Measurements from ENCODE around the gene RAB11FIP4. TPM values are rescaled to one million over a fixed set of nuclear protein-coding genes. Genes with fewer than 3 reads are reported as not detected.

Gene RAB11FIP4
- total and polyA plus RNA-seq, 2 donors = 1.5 to 4.2 TPM

DNA sequence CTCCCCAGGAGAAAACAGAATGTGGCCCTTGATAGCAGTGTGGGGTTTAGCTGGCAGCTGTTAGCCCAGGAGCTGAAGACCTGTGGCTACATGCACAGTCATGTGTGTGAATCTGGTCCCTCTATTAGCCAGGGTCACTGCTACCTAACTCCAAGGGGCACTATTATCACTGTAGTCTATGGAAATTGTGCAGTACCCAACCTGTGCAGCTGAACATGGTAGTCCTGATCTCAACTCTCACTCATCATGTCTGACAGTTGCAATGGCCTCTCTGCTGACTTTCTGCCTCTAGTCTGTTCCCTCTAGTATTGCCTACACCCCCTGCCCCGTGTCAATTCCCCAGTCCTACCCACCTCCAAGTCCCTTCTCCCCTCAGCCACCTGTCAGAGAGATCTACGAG, 67.4 kb downstream of the RAB11FIP4 start:
- DNase-seq (ENCODE audit: extremely low spot score) = no peak
- Histone ChIP-seq H3K36me3 (ENCODE audit: insufficient read depth) (no peaks in the 10 kb centered on the region), H3K4me3 (ENCODE audit: low read depth, low read length) (no peak overlapping the region), H3K27ac (ENCODE audit: low read depth) (no peak overlapping the region), H3K4me1 (ENCODE audit: insufficient read depth) (peaks cover 1% of the 10 kb centered on the region)
- 71% methylated on average over 2 of the region's 2 CpGs for WGBS

- 49% methylated on average over 4 of the region's 4 CpGs for WGBS
- no peak overlapping the region for H3K4me3 ChIP-seq (ENCODE audit: low read depth, low read length)
Observed at GRCh38 chr17:31459716-31460115, 68.2 kb downstream of the RAB11FIP4 start.

DNA sequence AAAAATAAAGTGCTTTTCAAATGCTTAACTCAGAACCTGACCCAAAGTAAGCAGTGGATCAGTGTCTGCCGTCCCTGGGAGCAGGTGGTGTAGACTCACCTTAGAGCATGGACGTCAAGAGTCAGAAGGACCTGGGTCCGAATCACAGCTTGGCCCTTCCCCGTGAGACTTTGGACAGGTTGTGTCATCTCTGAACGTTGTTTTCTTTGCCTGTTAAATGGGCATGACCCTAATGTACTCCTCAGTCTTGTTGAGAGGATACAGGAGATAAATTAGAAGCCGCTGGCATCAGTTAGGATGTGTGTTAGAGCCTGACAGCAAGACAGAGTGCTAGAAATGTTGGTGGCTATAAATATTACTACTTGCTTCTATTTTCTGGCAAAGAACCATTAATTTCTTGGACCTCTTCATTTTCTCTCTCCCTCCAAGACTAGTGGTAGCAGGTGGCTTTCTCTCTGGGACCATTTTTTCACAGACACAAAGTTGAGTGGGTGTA, 68.8 kb downstream of the RAB11FIP4 start:
- Histone ChIP-seq H3K27ac (ENCODE audit: low read depth) (no peak overlapping the region), H3K4me3 (ENCODE audit: low read depth, low read length) (no peak overlapping the region), H3K36me3 (ENCODE audit: insufficient read depth) (no peaks in the 10 kb centered on the region), H3K4me1 (ENCODE audit: insufficient read depth) (no peaks in the 10 kb centered on the region)
- DNase-seq (ENCODE audit: extremely low spot score) = no peak
- WGBS = 74% methylated on average over 6 of the region's 6 CpGs

More at GRCh38 chr17:31459716-31460115, 68.2 kb downstream of the RAB11FIP4 start:
- no peaks in the 10 kb centered on the region for H3K4me1 ChIP-seq (ENCODE audit: insufficient read depth)
- H3K36me3 ChIP-seq (ENCODE audit: insufficient read depth) = no peaks in the 10 kb centered on the region
- H3K27ac ChIP-seq (ENCODE audit: low read depth) = no peak overlapping the region
- no peak for DNase-seq (ENCODE audit: extremely low spot score)

GRCh38 chr17:31461227-31461810, 69.8 kb downstream of the RAB11FIP4 start:
- DNase-seq (ENCODE audit: extremely low spot score) = no peak
- WGBS = 85% methylated on average over 8 of the region's 8 CpGs
- Histone ChIP-seq H3K36me3 (ENCODE audit: insufficient read depth) (no peaks in the 10 kb centered on the region), H3K4me1 (ENCODE audit: insufficient read depth) (no peaks in the 10 kb centered on the region), H3K27ac (ENCODE audit: low read depth) (no peak overlapping the region), H3K4me3 (ENCODE audit: low read depth, low read length) (no peak overlapping the region)

DNA sequence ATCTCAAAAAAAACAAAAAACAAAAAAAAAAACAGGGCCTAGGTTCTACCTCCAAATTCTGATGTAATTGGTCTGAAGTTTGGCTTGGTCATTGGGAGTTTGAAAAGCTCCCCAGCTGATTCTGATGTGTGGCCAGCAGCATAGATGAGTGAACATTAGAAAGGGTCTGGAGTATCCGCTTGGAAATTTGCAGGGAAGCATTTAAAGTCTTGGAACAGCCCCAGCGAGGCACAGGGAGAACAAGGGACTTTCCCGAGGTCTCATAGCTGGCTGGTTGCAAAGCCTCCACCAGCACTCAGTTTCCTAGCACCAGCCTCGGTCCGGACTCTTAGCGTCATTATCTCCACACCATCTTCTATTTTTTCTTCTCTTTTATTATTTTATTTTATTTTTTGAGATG, 70.8 kb downstream of the RAB11FIP4 start:
- DNase-seq (ENCODE audit: extremely low spot score) = no peak
- WGBS = 66% methylated on average over 6 of the region's 6 CpGs
- Histone ChIP-seq H3K4me1 (ENCODE audit: insufficient read depth) (no peaks in the 10 kb centered on the region), H3K27ac (ENCODE audit: low read depth) (no peak overlapping the region), H3K4me3 (ENCODE audit: low read depth, low read length) (no peak overlapping the region), H3K36me3 (ENCODE audit: insufficient read depth) (no peaks in the 10 kb centered on the region)

DNA sequence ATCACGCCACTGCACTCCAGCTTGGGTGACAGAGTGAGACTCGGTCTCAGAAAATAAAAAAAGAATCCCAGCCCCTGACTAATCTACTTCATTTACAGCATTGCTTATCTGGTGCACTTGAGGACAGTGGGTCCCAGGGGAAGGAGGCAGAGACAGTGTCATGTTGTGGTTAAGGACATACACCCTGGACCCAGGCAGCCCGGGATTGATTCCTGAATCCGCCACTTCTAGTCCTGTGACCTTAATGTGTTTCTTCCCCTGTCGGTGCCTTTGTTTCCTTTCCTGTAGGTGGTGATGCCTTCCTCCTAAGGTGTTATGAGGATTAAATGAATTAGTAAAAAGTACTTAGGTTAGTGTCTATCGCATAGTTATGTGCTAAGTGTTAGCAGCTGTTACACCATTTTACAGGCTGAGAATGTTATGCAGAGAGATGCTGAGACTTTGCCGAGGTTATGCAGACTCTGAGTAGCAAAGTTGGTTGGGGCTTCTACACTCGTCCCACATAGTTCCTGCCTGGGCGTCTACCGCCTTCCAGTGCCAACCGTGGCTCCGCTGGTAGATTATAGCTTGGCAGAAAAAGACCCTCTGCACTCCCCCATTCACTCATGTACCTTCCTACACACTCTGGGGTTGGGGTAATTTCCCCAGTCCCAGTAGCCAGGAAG, 74.8 kb downstream of the RAB11FIP4 start:
- no peak for DNase-seq (ENCODE audit: extremely low spot score)
- WGBS = 78% methylated on average over 12 of the region's 12 CpGs
- no peak overlapping the region for H3K27ac ChIP-seq (ENCODE audit: low read depth)
- H3K36me3 ChIP-seq (ENCODE audit: insufficient read depth) = no peaks in the 10 kb centered on the region
- no peaks in the 10 kb centered on the region for H3K4me1 ChIP-seq (ENCODE audit: insufficient read depth)
- no peak overlapping the region for H3K4me3 ChIP-seq (ENCODE audit: low read depth, low read length)

- 73% methylated on average over 11 of the region's 11 CpGs for WGBS
- DNase-seq (ENCODE audit: extremely low spot score) = no peak
- Histone ChIP-seq H3K27ac (ENCODE audit: low read depth) (no peak overlapping the region), H3K4me1 (ENCODE audit: insufficient read depth) (no peaks in the 10 kb centered on the region), H3K36me3 (ENCODE audit: insufficient read depth) (no peaks in the 10 kb centered on the region), H3K4me3 (ENCODE audit: low read depth, low read length) (no peak overlapping the region)
Observed at GRCh38 chr17:31467502-31468256, 76.2 kb downstream of the RAB11FIP4 start.

- H3K4me3 ChIP-seq (ENCODE audit: low read depth, low read length) = no peak overlapping the region
- no peak for DNase-seq (ENCODE audit: extremely low spot score)
- no peaks in the 10 kb centered on the region for H3K4me1 ChIP-seq (ENCODE audit: insufficient read depth)
- H3K36me3 ChIP-seq (ENCODE audit: insufficient read depth) = no peaks in the 10 kb centered on the region
- no peak overlapping the region for H3K27ac ChIP-seq (ENCODE audit: low read depth)
- WGBS = 64% methylated on average over 2 of the region's 2 CpGs
Observed at GRCh38 chr17:31469959-31470358, 78.5 kb downstream of the RAB11FIP4 start.

DNA sequence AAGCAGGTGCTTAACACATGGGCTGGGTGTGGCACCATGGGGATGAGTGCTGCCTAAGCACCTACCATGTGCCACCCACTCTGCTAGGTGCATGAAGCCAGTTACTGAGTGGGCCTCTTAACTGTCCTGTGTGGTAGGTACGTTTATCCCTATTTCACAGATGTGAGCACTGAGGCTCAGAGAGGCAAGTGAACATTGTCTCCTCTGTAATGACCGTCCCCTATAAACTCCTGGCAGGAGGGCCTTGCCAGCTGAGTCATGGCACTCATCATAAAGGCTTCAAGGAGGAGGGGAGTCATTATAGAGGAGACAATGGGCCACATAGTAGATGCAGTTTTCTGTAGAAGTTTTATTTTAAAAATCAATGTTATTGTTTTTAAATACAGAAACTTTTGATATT, 79.1 kb downstream of the RAB11FIP4 start:
- H3K4me1 ChIP-seq (ENCODE audit: insufficient read depth) = no peaks in the 10 kb centered on the region
- no peak overlapping the region for H3K4me3 ChIP-seq (ENCODE audit: low read depth, low read length)
- no peaks in the 10 kb centered on the region for H3K36me3 ChIP-seq (ENCODE audit: insufficient read depth)
- DNase-seq (ENCODE audit: extremely low spot score) = no peak
- H3K27ac ChIP-seq (ENCODE audit: low read depth) = no peak overlapping the region
- WGBS = 89% methylated on average over 2 of the region's 2 CpGs

GRCh38 chr17:31472137-31472536, 80.7 kb downstream of the RAB11FIP4 start:
- no peak for DNase-seq (ENCODE audit: extremely low spot score)
- Histone ChIP-seq H3K4me3 (ENCODE audit: low read depth, low read length) (no peak overlapping the region), H3K36me3 (ENCODE audit: insufficient read depth) (no peaks in the 10 kb centered on the region), H3K27ac (ENCODE audit: low read depth) (no peak overlapping the region), H3K4me1 (ENCODE audit: insufficient read depth) (no peaks in the 10 kb centered on the region)
- WGBS = 88% methylated on average over 14 of the region's 14 CpGs

DNA sequence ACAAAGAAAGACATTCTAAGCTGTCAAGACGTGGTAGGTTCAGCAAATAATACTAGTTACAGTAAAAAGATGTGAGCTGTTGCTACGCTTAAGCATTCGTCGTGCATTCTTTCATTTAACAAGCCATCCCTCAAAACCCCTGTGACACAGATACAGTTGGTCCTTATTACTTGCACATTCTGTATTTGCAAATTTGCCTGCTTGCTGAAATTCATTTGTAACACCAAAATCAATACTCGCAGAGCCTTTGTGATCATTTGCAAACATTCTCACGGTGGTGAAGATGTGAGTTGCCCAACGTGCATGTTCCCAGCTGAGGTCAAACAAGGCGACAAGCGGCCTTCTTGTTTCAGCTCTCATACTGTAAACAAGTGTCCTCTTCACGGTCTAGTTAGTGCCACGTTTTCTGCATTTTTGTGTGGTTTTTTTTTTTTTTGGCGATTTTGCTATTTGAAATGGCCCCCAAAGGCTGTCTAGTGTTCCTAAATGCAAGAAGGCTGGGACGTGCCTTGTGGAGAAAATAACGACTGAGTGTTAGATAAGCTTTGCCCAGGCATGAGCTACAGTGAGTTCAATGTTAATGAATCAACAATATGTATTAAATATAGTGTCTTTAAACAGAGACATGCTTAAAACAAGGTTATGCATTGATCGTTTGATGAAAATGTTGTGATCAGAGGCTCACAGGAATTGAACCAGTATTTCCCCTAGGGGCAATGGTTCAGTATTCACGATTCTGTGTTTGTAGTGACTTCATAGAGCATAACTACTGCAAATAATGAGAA, 84.1 kb downstream of the RAB11FIP4 start:
- no peak for DNase-seq (ENCODE audit: extremely low spot score)
- WGBS = 68% methylated on average over 16 of the region's 16 CpGs
- Histone ChIP-seq H3K4me1 (ENCODE audit: insufficient read depth) (no peaks in the 10 kb centered on the region), H3K27ac (ENCODE audit: low read depth) (no peak overlapping the region), H3K36me3 (ENCODE audit: insufficient read depth) (no peaks in the 10 kb centered on the region), H3K4me3 (ENCODE audit: low read depth, low read length) (no peak overlapping the region)

GRCh38 chr17:31476525-31477416, 85.3 kb downstream of the RAB11FIP4 start:
- no peak for DNase-seq (ENCODE audit: extremely low spot score)
- WGBS = 48% methylated on average over 16 of the region's 16 CpGs
- Histone ChIP-seq H3K4me1 (ENCODE audit: insufficient read depth) (no peaks in the 10 kb centered on the region), H3K4me3 (ENCODE audit: low read depth, low read length) (no peak overlapping the region), H3K27ac (ENCODE audit: low read depth) (no peak overlapping the region), H3K36me3 (ENCODE audit: insufficient read depth) (no peaks in the 10 kb centered on the region)
